GM18505 (cell line): ENCODE data around the gene HTD2.
"Not testable (repeated sequence)": the region's sequence is repeated elsewhere in the genome, so short reads cannot be mapped to it uniquely, and the experiment has no call there.

Source experiments
- ATAC-seq: cut with Tn5 transposase; IDR thresholded peaks from one replicate; pipeline ENCODE4 v1.9.1; 2021; ENCODE audit not compliant: unreplicated experiment
- POLR2A ChIP-seq: IDR thresholded peaks from 4 replicates; pipeline ENCODE4 v1.6.1; 2011; ENCODE audit warnings: borderline replicate concordance; ENCODE audit not compliant: insufficient read depth, insufficient read length; ENCODE audit errors: extremely low read depth

HTD2 gene

GRCh38 chr3:58332575-58333188 lies 26.4 kb downstream of the HTD2 start, which contains the start of gene PXK:
Gene PXK (plus strand): TSS chr3:58332892. CDS start chr3:58332989, 97 bp downstream.
- ATAC-seq = peak; percentile 89
- TF ChIP-seq POLR2A = peak; percentile 52

GRCh38 chr3:58333206-58334012 lies 27.1 kb downstream of the HTD2 start:
- peak; percentile 36 for ATAC-seq
- no peak for TF ChIP-seq POLR2A

DNA sequence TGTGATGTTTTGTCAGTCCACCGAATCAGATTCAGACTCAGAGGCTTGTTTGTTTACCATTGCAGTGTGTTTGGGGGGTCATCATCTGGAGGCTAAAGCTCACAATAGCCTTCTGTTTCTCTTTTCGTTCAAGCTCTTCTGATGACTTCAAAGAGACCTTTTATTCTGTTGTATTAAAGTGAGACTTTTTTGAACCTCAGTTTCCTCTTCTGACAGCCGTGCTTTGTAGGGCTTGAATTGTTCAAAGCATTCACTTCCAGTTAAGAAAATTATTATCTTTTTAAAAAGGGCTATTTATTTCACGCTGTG lies 27.6 kb downstream of the HTD2 start:
- ATAC-seq = no peak
- no peak for TF ChIP-seq POLR2A

DNA sequence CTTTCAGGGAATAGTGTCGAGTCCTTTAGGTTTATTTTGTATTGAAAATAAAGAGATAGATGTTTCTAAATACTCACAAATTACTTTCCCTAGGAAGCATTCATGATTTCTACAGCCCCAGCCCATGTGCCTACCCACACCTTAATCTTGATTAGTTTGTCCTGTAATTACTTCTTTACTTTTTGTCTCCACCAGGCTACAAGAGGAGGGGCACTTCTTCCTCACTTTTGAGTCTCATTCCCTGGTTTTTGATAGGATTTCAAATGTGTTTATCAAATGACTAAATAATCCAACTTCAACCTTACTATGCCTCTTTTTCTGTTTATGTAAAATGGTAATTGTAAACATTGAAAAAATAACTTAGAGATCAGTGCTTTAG lies 28.2 kb downstream of the HTD2 start:
- TF ChIP-seq POLR2A = no peak
- no peak for ATAC-seq

GRCh38 chr3:58335652-58335947 lies 29.3 kb downstream of the HTD2 start:
- no peak for ATAC-seq
- no peak for TF ChIP-seq POLR2A

DNA sequence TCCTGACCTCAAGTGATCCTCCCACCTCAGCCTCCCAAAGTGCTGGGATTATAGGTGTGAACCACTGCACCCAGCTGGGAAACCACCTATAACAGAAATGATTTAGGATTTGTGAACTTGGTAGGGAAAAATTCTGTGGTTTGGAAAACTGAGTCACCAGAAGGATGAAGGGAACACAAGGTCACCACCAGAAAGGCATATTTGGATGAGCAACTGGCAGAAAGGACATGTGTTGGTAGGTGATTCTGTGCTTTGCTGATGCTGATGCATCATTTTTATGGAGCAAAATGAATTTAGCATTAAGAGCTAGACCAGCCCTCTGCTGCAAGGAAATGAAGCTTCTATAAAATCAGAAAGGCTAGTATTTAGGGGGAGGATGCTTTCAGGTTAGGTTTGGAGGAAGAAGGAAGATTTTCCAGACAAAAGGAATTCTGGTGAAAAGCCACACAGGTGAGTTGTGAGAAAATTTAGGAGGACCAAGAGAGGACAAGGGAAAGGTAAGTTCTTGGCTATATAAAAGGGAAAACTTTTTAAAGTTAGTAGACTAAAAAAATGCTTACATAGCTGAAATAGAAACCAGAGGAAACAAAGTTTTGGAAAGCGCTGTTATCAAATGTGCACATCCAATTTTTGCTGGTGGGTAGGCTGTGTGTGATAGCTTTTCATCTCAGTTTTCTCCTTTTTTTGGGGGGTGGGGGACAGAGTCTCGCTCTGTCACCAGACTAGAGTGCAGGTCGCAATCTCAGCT lies 30.0 kb downstream of the HTD2 start:
- no peak for TF ChIP-seq POLR2A
- ATAC-seq = no peak

GRCh38 chr3:58337190-58337589 lies 30.9 kb downstream of the HTD2 start:
- TF ChIP-seq POLR2A = no peak
- ATAC-seq = no peak

- ATAC-seq = not testable (repeated sequence)
Measured at GRCh38 chr3:58339146-58339545, 32.8 kb downstream of the HTD2 start.

GRCh38 chr3:58340594-58341244 lies 34.4 kb downstream of the HTD2 start:
- no peak for TF ChIP-seq POLR2A
- ATAC-seq = no peak

GRCh38 chr3:58341376-58341775 lies 35.1 kb downstream of the HTD2 start:
- ATAC-seq = no peak
- no peak for TF ChIP-seq POLR2A

GRCh38 chr3:58342676-58343075 lies 36.4 kb downstream of the HTD2 start:
- no peak for ATAC-seq
- no peak for TF ChIP-seq POLR2A

GRCh38 chr3:58345457-58345856 lies 39.1 kb downstream of the HTD2 start:
- TF ChIP-seq POLR2A = no peak
- no peak for ATAC-seq

DNA sequence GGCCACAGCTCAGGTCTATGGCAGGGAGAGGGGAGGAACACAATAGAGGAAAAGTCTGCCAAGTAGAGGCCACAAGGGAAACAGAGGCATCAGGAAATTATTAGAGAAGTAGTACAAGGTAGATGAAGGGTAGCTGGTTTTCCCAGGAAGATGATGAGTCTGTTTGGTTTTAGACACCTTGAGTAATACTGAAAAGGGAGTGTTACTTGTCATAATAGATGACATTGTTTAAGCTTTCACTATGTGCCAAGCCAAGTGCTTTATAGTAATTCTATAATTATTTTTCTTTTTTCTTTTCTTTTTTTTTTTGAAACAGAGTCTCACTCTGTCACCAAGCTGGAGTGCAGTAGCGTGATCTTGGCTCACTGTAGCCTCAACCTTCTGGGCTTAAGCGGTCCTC lies 40.0 kb downstream of the HTD2 start:
- no peak for ATAC-seq
- no peak for TF ChIP-seq POLR2A

- TF ChIP-seq POLR2A = no peak
- no peak for ATAC-seq
Measured at GRCh38 chr3:58347984-58348383, 41.7 kb downstream of the HTD2 start.
